NCI-H526 (cell line): ENCODE results near the gene TIMP3.

Experiments
- DNase-seq, 2 experiments: peaks; one replicate each; lab custom pipeline; 2025; lab: John Stamatoyannopoulos, UW

TIMP3 gene

GRCh38 chr22:32808038-32808445 is 6.5 kb downstream of the TIMP3 start:
- DNase-seq: no peak

DNA sequence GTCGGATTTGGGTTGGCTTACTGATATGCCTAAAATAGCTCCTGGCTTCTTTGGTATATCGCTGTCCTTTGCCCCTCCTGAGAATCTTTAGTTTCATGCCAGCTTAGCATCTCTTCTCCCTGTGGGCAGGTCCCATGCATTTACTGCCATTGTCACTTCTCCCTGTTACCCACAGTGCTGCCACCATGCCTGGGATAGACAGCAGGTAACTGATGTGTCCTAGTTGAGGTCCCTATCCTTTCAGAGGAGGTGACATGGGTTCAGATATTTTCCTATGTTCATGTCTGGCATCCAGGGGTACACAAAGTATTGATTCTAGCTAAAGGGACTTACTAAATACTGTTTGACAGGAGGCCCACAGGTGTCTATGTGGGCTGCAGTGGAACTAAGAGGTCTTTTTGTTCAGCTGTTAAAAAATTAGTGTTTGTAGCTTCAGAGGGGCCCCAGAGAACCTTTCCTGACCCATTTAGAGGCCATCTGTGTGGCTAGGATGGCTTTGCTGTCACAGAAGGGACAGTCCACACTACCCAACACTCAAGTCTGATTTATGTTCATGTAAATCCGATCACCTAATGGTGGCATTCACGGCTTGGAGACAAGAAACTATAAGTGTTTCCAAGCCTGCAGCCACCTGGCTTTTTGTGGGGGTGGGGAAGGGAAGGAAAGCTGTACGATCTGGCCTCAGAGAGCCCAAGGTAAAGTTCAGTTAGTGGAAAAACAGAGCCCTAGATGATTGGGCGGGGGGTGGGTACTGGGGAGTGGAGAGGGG is 8.5 kb downstream of the TIMP3 start:
- no peak for DNase-seq

GRCh38 chr22:32810555-32811133 is 9.1 kb downstream of the TIMP3 start:
- DNase-seq: no peak

DNA sequence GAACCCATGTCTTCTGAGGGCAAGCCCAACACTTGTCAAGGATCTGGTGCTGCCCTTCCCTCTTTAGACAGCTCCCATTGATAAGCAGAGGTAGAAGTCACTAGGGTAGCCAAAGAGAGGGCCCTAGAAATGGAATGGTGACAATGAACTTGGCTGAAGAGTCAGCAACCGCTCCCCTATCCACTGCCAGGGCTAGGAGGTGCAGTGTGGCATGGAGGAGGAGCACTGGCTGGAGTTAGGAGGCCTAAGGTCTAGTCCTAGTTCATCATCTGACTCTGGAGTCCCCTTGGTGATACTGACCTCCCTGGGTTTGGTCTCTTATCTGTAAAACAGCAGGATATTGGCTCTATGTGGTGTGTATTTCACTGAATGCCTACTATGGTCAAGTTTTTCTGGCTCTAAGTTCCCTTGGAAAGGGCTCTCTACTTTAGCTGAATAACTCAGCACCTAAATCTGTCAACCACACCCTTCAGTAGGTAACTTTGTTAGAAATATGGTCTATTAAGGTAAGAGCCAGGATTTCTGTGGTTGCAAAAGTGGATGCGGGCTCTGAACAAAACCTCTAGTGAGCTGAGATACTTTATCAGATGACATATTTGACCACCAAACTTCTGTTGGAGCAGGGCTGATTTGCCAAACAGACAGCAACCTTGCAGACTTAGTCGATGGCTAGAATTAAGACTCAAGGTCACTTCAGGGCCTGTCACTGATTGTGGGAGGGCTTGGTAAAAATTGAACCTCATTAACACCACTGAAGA is 10.5 kb downstream of the TIMP3 start:
- DNase-seq: no peak

- DNase-seq: no peak
Measured at GRCh38 chr22:32814285-32814860, 12.9 kb downstream of the TIMP3 start.

GRCh38 chr22:32815059-32815458 is 13.6 kb downstream of the TIMP3 start:
- DNase-seq: no peak

DNA sequence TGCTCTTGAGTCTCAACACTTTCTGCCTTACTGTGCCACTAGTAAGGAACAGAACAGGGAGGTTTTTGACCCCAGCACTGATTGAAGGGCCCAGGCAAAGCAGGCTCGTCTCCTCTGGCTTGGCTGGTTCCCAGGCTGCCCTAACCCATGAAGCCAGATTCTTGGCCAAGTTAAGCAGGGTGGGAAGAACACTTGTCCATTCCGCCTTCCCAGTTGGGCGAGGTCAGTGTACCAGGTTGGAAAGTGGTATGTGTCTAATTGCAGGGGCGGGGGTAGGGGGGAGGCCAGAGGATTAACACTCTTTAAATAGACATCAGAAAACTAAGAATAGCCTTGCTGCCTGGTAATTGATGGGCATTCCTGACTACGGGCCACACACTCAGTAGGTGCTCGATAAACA is 14.4 kb downstream of the TIMP3 start:
- DNase-seq: no peak

DNA sequence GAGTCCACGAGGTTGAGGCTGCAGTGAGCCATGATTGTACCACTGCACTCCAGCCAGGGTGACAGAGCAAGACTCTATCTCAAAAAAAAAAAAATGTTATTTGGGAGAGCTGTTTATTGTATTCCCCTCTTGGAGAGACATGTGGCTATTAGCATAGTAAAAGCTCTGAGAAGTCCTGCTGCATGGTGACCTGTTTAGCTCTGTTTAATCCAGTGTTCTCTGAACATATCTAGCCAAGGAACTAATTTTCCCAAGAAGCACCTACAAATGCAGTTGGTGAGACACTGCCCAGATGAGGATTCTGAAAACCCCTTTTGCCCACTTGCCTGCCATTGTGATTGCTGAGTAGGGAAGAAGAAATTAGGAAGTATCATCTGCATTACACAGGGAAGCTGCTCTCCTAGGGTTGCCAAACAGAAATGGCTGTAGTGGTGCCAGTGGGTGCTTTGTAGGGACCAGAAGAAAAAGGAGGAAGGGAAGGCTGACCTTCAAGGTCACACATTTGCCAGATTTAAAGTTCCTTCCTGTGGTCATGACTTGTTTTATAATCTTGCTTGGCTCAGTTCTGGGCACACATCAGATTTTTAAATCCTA is 15.7 kb downstream of the TIMP3 start:
- DNase-seq: no peak

DNA sequence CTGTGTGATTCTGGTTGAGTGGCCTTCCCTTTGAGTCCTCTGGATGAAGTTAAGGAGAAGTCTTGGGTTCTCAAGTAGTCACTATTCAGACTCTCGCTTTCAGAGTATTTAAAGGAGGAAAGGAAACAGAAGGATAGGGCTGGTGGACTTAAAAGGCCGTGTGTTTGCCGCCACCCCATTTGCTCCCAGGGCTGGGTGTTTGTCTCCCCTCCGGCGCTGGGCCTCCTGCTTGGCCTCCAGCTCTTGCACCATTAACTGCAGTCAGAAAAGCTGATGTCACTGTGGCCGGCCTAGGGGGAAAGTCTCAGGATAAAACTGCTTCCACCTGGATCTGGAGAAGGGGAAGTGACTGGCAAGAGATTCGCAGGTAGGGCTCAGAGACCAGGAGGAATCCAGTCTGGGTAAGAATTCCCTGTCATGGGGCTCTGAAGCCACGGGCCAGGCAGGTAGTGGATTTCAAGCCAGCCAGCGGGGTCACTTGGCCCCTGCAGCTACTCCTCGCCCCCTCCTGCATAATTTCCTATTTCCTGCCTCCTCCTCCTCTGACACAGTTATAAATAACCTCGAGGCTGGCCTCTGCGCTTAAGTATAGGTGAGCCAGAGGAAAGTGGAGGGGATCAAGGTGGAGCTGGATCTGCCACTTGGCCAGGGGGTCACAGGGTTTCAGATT is 17.1 kb downstream of the TIMP3 start:
- DNase-seq: no peak

DNA sequence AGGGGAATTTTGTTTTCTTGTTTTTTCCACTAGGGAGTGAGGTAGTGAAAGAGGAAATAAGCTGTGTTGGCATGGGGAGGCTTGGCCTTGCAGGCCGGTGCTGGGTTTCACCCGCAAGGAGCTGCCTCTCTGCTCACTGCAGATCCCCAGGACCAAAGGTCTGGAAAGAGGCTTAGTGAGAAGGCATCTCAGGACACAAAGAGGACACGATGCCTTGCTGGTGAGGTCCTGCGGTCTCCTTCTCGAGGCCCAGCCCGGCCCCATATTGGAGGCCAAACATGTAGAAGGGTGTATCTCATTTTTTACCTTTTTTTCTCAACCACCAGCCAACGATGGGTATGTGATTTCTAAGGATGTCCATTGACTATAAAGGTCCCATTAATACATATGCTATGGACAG is 17.6 kb downstream of the TIMP3 start:
- no peak for DNase-seq

GRCh38 chr22:32820131-32821119 is 18.9 kb downstream of the TIMP3 start:
- no peak for DNase-seq

GRCh38 chr22:32822179-32822877 is 20.8 kb downstream of the TIMP3 start:
- DNase-seq: no peak

DNA sequence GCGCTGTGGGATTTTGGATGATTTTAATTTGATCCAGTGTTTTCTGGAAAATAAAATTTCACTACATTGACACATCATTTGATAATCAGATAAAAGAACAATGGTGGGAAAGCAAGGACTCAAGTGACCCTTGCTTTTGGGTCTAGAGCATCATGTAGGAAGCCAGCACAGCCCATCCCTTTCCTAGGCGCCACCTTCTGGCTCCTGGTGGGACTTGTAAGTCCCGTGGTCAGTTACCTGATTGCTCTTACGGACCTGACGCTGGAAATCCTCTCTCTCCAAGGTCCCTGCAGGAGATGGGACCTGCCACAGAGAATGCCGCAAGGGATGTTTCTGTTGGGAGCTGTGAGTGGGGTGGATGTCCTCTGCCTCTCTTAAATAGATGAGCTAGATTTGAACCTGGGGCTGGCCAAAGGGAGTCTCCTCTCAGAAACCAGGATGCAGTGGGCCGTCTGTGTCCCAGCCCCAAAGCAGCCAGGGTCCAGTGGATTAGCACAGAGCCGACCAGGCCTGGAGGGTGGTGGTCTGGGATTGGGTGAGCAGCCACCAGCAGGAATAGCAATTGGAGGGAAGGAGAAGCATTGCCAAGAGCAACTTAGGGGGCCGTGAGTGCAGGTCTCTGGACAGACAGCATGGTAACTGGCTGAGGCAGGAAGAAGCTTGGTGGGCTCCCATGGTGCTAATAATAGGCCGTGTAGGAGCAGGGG is 21.7 kb downstream of the TIMP3 start:
- DNase-seq: peak in 1 of 2 experiments; percentile 42

- no peak for DNase-seq
Measured at GRCh38 chr22:32824531-32825312, 23.2 kb downstream of the TIMP3 start.

DNA sequence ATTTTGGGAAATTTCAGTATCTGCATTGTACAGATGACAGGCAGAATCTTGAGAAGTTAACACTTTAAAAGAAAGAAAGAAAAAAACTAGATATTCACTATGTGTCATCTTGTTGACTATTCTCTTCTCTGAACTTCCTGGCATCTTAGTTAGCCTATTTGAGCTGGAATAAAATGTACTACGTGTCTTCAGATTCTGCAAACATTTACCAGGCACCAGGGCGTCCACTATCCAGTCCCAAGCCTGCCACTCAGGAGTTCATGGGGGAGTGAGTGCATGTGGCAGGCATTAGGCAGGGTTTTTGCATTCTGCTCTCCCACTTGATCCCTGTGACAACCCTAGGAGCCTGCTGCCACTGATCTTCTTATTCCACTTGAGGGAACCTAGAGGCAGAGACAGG is 25.0 kb downstream of the TIMP3 start:
- DNase-seq: no peak

- no peak for DNase-seq
Measured at GRCh38 chr22:32827049-32827602, 25.6 kb downstream of the TIMP3 start.

- DNase-seq: no peak
Measured at GRCh38 chr22:32828150-32828549, 26.6 kb downstream of the TIMP3 start.

GRCh38 chr22:32828561-32828960 is 27.1 kb downstream of the TIMP3 start:
- DNase-seq: no peak
